Right forelimb (tissue), 1 donor: ENCODE results near the gene SAMD3.
"Not testable (repeated sequence)": the region's sequence is repeated elsewhere in the genome, so short reads cannot be mapped to it uniquely, and the experiment has no call there.

Source experiments
- DNase-seq: peaks from one replicate; pipeline ENCODE4 v3.0.0-alpha.2; 2018

Gene SAMD3

GRCh38 chr6:130170160-130170559 lies 52.6 kb downstream of the SAMD3 start:
- not testable (repeated sequence) for DNase-seq

- DNase-seq = no peak
Observed at GRCh38 chr6:130167655-130168054, 55.1 kb downstream of the SAMD3 start.

- DNase-seq = no peak
Observed at GRCh38 chr6:130164251-130164650, 58.5 kb downstream of the SAMD3 start.

GRCh38 chr6:130163266-130163665 lies 59.5 kb downstream of the SAMD3 start:
- DNase-seq = no peak

GRCh38 chr6:130162421-130162820 lies 60.3 kb downstream of the SAMD3 start:
- DNase-seq = no peak

GRCh38 chr6:130161683-130162404 lies 60.9 kb downstream of the SAMD3 start:
- no peak for DNase-seq

GRCh38 chr6:130159956-130160355 lies 62.8 kb downstream of the SAMD3 start:
- no peak for DNase-seq

GRCh38 chr6:130158548-130158947 lies 64.2 kb downstream of the SAMD3 start:
- DNase-seq = no peak

GRCh38 chr6:130158056-130158455 lies 64.7 kb downstream of the SAMD3 start:
- no peak for DNase-seq

GRCh38 chr6:130156908-130157307 lies 65.8 kb downstream of the SAMD3 start:
- DNase-seq = no peak

- no peak for DNase-seq
Observed at GRCh38 chr6:130152908-130153510, 69.7 kb downstream of the SAMD3 start.

GRCh38 chr6:130150906-130151305 lies 71.8 kb downstream of the SAMD3 start:
- DNase-seq = no peak

GRCh38 chr6:130149016-130149415 lies 73.7 kb downstream of the SAMD3 start:
- not testable (repeated sequence) for DNase-seq

GRCh38 chr6:130148181-130148580 lies 74.6 kb downstream of the SAMD3 start:
- DNase-seq = no peak

- no peak for DNase-seq
Observed at GRCh38 chr6:130147111-130147510, 75.6 kb downstream of the SAMD3 start.

GRCh38 chr6:130143709-130144108 lies 79.0 kb downstream of the SAMD3 start:
- no peak for DNase-seq

- no peak for DNase-seq
Observed at GRCh38 chr6:130140084-130140483, 82.7 kb downstream of the SAMD3 start.

GRCh38 chr6:130138909-130139242 lies 83.9 kb downstream of the SAMD3 start:
- DNase-seq = no peak

GRCh38 chr6:130138116-130138908 lies 84.4 kb downstream of the SAMD3 start:
- no peak for DNase-seq

GRCh38 chr6:130136798-130137197 lies 86.0 kb downstream of the SAMD3 start:
- no peak for DNase-seq

GRCh38 chr6:130134582-130134981 lies 88.2 kb downstream of the SAMD3 start:
- DNase-seq = no peak

- no peak for DNase-seq
Observed at GRCh38 chr6:130132286-130132701, 90.5 kb downstream of the SAMD3 start.

GRCh38 chr6:130129762-130130246 lies 92.9 kb downstream of the SAMD3 start:
- no peak for DNase-seq

GRCh38 chr6:130128326-130128725 lies 94.4 kb downstream of the SAMD3 start:
- DNase-seq = no peak
